HCT116 (cell line): ENCODE data around the gene BIK. TPM values are rescaled to one million over a fixed set of nuclear protein-coding genes. Genes with fewer than 3 reads are reported as not detected.
"Not testable (repeated sequence)": the region's sequence is repeated elsewhere in the genome, so short reads cannot be mapped to it uniquely, and the experiment has no call there.

ENCODE experiments used
- ATAC-seq: fragments of 200-7000 bp; cut with Tn5 transposase; 2 replicates; pipeline ENCODE4 v1.9.1; 2020; ENCODE audit warnings: mild to moderate bottlenecking, moderate library complexity
- BruUV-seq: library from RNA; stranded (reverse); fragments of 400-500 nt; replicated peaks from 2 replicates; lab custom pipeline; 2021; lab: Mats Ljungman, UMichigan
- CTCF ChIA-PET: fragments of 300-600 bp; sonication (Branson Sonifier 250); formaldehyde crosslinking; loops from one replicate; lab custom pipeline; 2021; ENCODE audit warnings: antibody characterized with exemption; lab: Charles Lee
- POLR2A ChIA-PET: fragments of 300-600, 350-600 bp; sonication (Branson Sonifier 250); formaldehyde crosslinking; loops from one replicate; lab custom pipeline; 2021; ENCODE audit warnings: antibody characterized with exemption; lab: Charles Lee
- RAD21 ChIA-PET, 2 experiments: fragments of 300-600 bp; sonication (Branson Sonifier 250); formaldehyde crosslinking; loops; one replicate each; lab custom pipeline; 2023; ENCODE audit warnings: low total read pairs in 2 of 2; ENCODE audit not compliant: uncharacterized antibody in 2 of 2, unreplicated experiment in 2 of 2, low non-redundant PET in 1 of 2; lab: Charles Lee
- DNase-seq: peaks from one replicate; pipeline ENCODE4 v3.0.0-alpha.2; 2010; ENCODE audit warnings: low read depth, low spot score
- H2AFZ ChIP-seq: fragments of 200-600 bp; shearing (Covaris generic), sonication (generic); 2 replicates; pipeline ENCODE4 v1.6.1; 2017; ENCODE audit warnings: low read depth, mixed run types, mixed read lengths, antibody characterized with exemption, low read length; ENCODE audit not compliant: poor library complexity, severe bottlenecking
- H3K27ac ChIP-seq: 2 replicates; pipeline ENCODE4 v1.5.1; 2012; ENCODE audit warnings: low read depth, low read length
- H3K27me3 ChIP-seq: fragments of 200-600 bp; sonication (generic); 2 replicates; pipeline ENCODE4 v1.6.1; 2016; ENCODE audit warnings: mixed run types, low read length, mixed read lengths; ENCODE audit not compliant: insufficient read depth
- H3K36me3 ChIP-seq, 2 experiments: fragments of 200-500 bp in 1 of 2; fragments of 200-600 bp in 1 of 2; sonication (Bioruptor generic) in 1 of 2; sonication (generic) in 1 of 2; 2 replicates each; pipeline versions ENCODE4 v1.5.1 to v1.6.1; 2014 to 2016; ENCODE audit warnings: low read length in 2 of 2, inconsistent platforms in 1 of 2, mixed read lengths in 1 of 2, mixed run types in 1 of 2; ENCODE audit not compliant: insufficient read depth in 2 of 2, control insufficient read depth in 1 of 2
- H3K4me1 ChIP-seq, 2 experiments: fragments of 200-600 bp in 1 of 2; sonication (generic) in 1 of 2; 2 replicates each; pipeline versions ENCODE4 v1.5.1 to v1.6.1; 2012 to 2017; ENCODE audit warnings: low read length in 2 of 2, inconsistent platforms in 1 of 2, mild to moderate bottlenecking in 1 of 2, mixed read lengths in 1 of 2, mixed run types in 1 of 2, moderate library complexity in 1 of 2; ENCODE audit not compliant: insufficient read depth in 2 of 2, control insufficient read depth in 1 of 2
- H3K4me2 ChIP-seq: fragments of 200-600 bp; sonication (generic); 2 replicates; pipeline ENCODE4 v1.6.1; 2017; ENCODE audit warnings: mixed run types, low read length, mixed read lengths
- H3K4me3 ChIP-seq, 2 experiments: fragments of 200-600 bp in 1 of 2; sonication (generic) in 1 of 2; replicated peaks in 1 of 2; 2 replicates each; pipeline ENCODE4 v1.5.1; 2011 to 2016; ENCODE audit warnings: low read length in 2 of 2, control low read depth in 1 of 2, low read depth in 1 of 2, mild to moderate bottlenecking in 1 of 2, mixed read lengths in 1 of 2, mixed run types in 1 of 2
- H3K79me2 ChIP-seq: fragments of 200-600 bp; sonication (generic); 2 replicates; pipeline ENCODE4 v1.6.1; 2017; ENCODE audit warnings: mild to moderate bottlenecking, mixed run types, low read length, moderate library complexity, mixed read lengths; ENCODE audit not compliant: insufficient read depth
- H3K9ac ChIP-seq: fragments of 200-600 bp; sonication (generic); 2 replicates; pipeline ENCODE4 v1.6.1; 2016; ENCODE audit warnings: low read length, mixed read lengths
- H3K9me2 ChIP-seq: fragments of 200-600 bp; sonication (generic), shearing (Covaris generic); 2 replicates; pipeline ENCODE4 v1.6.1; 2017; ENCODE audit warnings: mixed run types, mild to moderate bottlenecking, moderate library complexity; ENCODE audit not compliant: insufficient read depth
- H3K9me3 ChIP-seq, 2 experiments: fragments of 200-500 bp in 1 of 2; fragments of 200-600 bp in 1 of 2; sonication (Bioruptor generic) in 1 of 2; sonication (generic) in 1 of 2; 2 replicates each; pipeline ENCODE4 v1.6.1; 2014 to 2017; ENCODE audit warnings: low read length in 2 of 2, mixed read lengths in 2 of 2, inconsistent platforms in 1 of 2, low read depth in 1 of 2, mild to moderate bottlenecking in 1 of 2, mixed run types in 1 of 2, moderate library complexity in 1 of 2; ENCODE audit not compliant: control insufficient read depth in 1 of 2, insufficient read depth in 1 of 2
- H4K20me1 ChIP-seq: fragments of 200-600 bp; sonication (generic), shearing (Covaris generic); 2 replicates; pipeline ENCODE4 v1.6.1; 2017; ENCODE audit warnings: mixed run types, mild to moderate bottlenecking, moderate library complexity; ENCODE audit not compliant: insufficient read depth
- POLR2AphosphoS5 ChIP-seq: IDR thresholded peaks from 2 replicates; pipeline ENCODE4 v1.6.1; 2011; ENCODE audit warnings: mild to moderate bottlenecking, low read depth, low read length, moderate library complexity
- ZBTB33 ChIP-seq: IDR thresholded peaks from 2 replicates; pipeline ENCODE4 v1.6.1; 2011; ENCODE audit warnings: mild to moderate bottlenecking, low read length, moderate library complexity; ENCODE audit not compliant: insufficient replicate concordance; ENCODE audit errors: extremely low read depth
- intact Hi-C: fragments of 100-400 bp; cut with micrococcal nuclease; formaldehyde crosslinking; loops from 2 replicates; pipeline ENCODE4 v1.10.0; 2022
- total RNA-seq: library from RNA; stranded (reverse); gene quantifications from one replicate; pipeline ENCODE4 v1.2.1, GENCODE V29; 2021; ENCODE audit not compliant: unreplicated experiment

The BIK gene
- total RNA-seq, 1 experiment from 2014 or later = 31.0 TPM

GRCh38 chr22:43145371-43145770, 34.8 kb downstream of the BIK start:
- DNase-seq, H3K4me3 ChIP-seq, BruUV-seq, H3K27ac ChIP-seq, POLR2A ChIA-PET, H3K4me2 ChIP-seq, H3K9me2 ChIP-seq, H3K9ac ChIP-seq, H3K36me3 ChIP-seq, ATAC-seq, H3K9me3 ChIP-seq, H3K27me3 ChIP-seq, intact Hi-C loops, H2AFZ ChIP-seq, H4K20me1 ChIP-seq, CTCF ChIA-PET: not testable (repeated sequence)
- Histone ChIP-seq H3K79me2 (peaks cover 27% of the 10 kb centered on the region), H3K4me1 (peaks cover 10 to 18% of the 10 kb centered on the region in 2 experiments; a peak in 3 of 4 replicates)
- RAD21 ChIA-PET = interaction anchor here in 1 of 2 experiments (0.6 kb wide), 1 partner anchor 35 kb away, joined by 4 read pairs; the partner anchor contains the start of gene BIK

- H3K9me3 ChIP-seq, intact Hi-C loops, H3K9me2 ChIP-seq, H2AFZ ChIP-seq, H3K27ac ChIP-seq, H3K4me2 ChIP-seq, H3K27me3 ChIP-seq, DNase-seq, ATAC-seq, H3K4me3 ChIP-seq, BruUV-seq, H3K9ac ChIP-seq, H4K20me1 ChIP-seq, H3K36me3 ChIP-seq, CTCF ChIA-PET: not testable (repeated sequence)
- Histone ChIP-seq H3K79me2 (peaks cover 18% of the 10 kb centered on the region), H3K4me1 (peaks cover 13 to 26% of the 10 kb centered on the region in 2 experiments; a peak in 3 of 4 replicates)
- ChIA-PET POLR2A (interaction anchor here (0.7 kb wide), 2 partner anchors 237 to 284 kb away, joined by 3 read pairs; no protein-coding TSS in a partner anchor), RAD21 (interaction anchor here in 1 of 2 experiments (0.7 kb wide), 1 partner anchor 67 kb away, joined by 4 read pairs; no protein-coding TSS in a partner anchor)
Observed at GRCh38 chr22:43146332-43146731, 35.8 kb downstream of the BIK start.

- intact Hi-C loops = no loop called here
- ATAC-seq (no peak), DNase-seq (no peak)
- TF ChIP-seq ZBTB33 (no peak), POLR2AphosphoS5 (no peak)
- H3K36me3 ChIP-seq = no peaks in the 10 kb centered on the region
- CTCF ChIA-PET = interaction anchor here (0.7 kb wide), 1 partner anchor 18 kb away, joined by 3 read pairs; no protein-coding TSS in a partner anchor
- peaks cover 17% of the 10 kb centered on the region for H3K79me2 ChIP-seq
- RAD21 ChIA-PET = no interaction called here
- H3K4me3 ChIP-seq = no peak overlapping the region
- H3K27ac ChIP-seq = no peak overlapping the region
- no peaks in the 10 kb centered on the region for H3K27me3 ChIP-seq
- H3K4me1 ChIP-seq = peaks cover 8 to 30% of the 10 kb centered on the region in 2 experiments; a peak in 3 of 4 replicates
- H3K9ac ChIP-seq = no peak overlapping the region
- no peaks in the 10 kb centered on the region for H4K20me1 ChIP-seq
- no peak overlapping the region for H3K4me2 ChIP-seq
- BruUV-seq = no TSS peak
- no peak overlapping the region for H2AFZ ChIP-seq
- POLR2A ChIA-PET = no interaction called here
- no peaks in the 10 kb centered on the region for H3K9me3 ChIP-seq
- H3K9me2 ChIP-seq = no peaks in the 10 kb centered on the region
Observed at GRCh38 chr22:43147821-43148220, 37.3 kb downstream of the BIK start.
